HG03196 (cell line): ENCODE data around the gene BET1L.
"Not testable (repeated sequence)": the region's sequence is repeated elsewhere in the genome, so short reads cannot be mapped to it uniquely, and the experiment has no call there.

Experiments
- ATAC-seq: cut with Tn5 transposase; IDR thresholded peaks from one replicate; pipeline ENCODE4 v1.9.1; 2021; ENCODE audit not compliant: unreplicated experiment

BET1L gene

GRCh38 chr11:230431-230830 is 23.2 kb upstream of the BET1L start:
- ATAC-seq, result no peak

DNA sequence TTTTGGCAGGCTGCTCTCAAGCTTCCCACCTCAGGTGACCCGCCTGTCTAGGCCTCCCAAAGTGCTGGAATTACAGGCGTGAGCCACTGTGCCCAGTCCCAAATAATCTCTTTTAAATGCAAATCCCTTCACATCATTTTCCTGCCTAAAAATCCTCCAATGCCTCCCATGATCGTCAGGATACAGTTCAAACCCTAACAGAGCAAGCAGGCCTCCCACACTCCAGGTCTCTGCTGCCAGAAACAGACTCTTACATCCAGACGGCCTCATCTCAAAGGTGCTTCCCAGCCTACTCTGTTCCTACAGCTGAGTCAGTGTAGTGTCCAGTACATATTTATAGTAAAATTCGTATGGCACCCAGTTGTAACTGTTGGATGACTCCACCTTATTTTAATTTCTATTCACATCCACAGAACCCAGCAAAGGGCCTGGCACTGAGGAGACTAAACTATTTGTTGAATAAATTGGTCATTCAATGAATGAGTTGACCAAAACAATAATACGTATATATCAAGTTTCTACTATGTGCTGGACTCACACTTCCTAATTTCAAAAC is 20.7 kb upstream of the BET1L start:
- ATAC-seq, result no peak

DNA sequence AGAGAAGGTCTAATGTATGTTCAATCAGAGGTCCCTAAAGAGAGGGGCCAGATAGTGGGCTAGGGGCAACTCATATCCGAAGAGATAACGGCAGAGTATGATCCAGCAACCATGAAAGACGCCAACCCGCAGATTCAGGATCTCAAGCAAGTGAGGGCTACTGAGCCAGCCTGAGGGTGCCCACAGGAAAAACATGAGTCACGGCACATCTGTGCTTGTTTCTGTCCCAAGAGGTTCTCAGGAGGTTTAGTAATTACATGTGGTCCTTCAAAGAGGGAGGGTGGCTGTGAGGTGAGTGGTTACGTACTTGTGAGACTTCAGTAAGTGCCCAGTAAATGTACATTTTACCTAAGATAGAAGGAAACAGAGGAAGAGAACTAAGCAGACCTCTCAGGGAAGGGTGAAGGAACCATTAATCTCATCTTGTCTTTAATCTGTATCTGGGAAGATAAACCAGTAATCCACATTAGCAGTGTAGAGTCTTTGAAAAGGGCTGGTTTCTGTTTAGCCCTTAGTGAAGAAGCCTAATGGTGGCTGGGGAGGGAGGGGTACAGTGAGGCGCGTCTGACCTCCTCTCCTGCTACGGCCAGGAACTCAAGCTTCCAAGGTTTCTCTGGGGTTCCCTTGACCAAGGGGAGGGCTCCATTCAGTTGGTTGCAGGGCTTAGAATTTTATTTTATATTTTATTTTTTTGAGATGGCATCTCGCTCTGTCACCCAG is 18.7 kb upstream of the BET1L start:
- no peak for ATAC-seq

DNA sequence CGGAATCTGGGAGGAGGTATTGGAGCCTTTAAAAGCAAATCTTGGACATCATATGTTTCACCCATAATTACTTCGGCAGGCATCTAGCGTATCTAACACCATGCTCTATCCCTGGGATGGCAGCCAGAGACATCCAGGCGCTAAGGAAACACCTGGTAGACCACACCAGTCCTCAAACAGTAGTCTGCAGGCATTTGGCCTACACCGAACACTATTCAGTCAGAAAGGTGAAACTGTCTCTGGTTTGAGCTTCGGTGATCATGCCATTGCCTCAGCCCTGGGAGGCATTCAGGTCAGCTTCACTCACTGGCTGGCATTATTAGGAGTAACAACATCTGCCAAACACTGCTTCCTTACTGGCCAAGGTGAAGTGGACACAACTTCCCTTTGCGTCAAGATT is 17.2 kb upstream of the BET1L start:
- no peak for ATAC-seq

- ATAC-seq, result no peak
Observed at GRCh38 chr11:223884-224283, 16.7 kb upstream of the BET1L start.

GRCh38 chr11:223026-223789 is 16.0 kb upstream of the BET1L start:
- ATAC-seq, result no peak

GRCh38 chr11:221998-222789 is 15.0 kb upstream of the BET1L start:
- no peak for ATAC-seq

DNA sequence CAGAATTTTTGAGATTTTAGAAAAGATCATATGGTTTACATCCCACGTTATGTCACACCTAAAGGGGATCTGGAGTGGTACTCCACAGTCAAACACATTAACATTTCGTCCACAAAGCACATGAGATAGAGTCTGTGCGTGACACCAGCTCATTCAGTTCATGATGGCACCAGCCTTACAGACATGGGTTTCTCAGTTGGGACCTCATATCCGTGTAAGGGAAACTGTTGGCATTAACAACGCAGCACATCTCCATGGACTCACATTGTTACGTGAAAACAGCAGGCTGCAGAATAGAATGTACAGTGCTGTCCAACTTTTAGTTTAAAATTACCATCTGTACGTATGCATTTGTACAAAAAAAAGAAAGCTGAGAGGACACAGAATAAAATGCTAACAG is 14.3 kb upstream of the BET1L start:
- no peak for ATAC-seq

GRCh38 chr11:220641-221215 is 13.5 kb upstream of the BET1L start:
- not testable (repeated sequence) for ATAC-seq

GRCh38 chr11:218815-219593 is 11.8 kb upstream of the BET1L start:
- no peak for ATAC-seq

GRCh38 chr11:217704-218103 is 10.5 kb upstream of the BET1L start:
- ATAC-seq, result no peak

DNA sequence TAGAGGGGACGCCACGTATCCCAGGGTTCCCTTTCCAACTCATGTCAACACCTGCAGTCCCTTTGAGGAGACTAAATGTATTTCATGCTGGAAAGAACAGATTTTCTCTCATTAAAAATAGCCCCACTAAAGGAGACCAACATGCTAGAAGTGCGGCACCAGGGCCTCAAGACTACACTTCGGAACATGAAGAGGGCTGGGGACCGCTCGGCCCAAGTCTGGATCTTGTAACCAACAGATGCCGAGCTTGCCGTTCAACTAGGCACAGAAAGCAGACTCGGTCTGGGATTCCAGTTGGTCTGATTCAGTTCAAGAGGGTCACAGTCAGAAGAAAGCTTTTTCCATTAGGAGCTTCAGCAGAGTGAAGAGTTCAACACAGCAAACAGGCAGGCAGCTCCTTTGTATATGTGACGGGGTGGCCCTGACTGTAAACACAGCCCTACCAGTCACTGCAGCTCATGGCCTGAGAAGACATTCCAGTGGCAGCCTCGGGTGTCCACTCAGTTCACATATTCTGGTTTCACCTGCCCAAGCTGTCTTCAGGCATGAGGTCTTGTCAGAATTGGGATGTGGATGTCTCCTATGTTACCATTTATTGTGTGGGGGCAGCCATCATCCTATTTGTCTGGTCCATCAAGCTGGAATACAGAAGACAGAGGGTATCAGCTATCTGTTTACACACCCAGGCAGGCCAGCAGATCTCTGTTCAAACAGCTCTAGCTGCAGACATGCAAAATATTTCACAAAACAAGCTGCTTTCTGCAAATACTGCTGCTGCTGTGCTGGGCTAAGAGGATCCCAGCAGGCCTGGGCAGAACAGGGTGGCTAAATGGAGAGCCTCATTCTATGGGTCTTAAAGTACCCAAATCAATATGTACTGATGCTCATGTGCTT is 9.1 kb upstream of the BET1L start:
- ATAC-seq, result no peak

GRCh38 chr11:215581-216037 is 8.4 kb upstream of the BET1L start:
- ATAC-seq, result no peak

DNA sequence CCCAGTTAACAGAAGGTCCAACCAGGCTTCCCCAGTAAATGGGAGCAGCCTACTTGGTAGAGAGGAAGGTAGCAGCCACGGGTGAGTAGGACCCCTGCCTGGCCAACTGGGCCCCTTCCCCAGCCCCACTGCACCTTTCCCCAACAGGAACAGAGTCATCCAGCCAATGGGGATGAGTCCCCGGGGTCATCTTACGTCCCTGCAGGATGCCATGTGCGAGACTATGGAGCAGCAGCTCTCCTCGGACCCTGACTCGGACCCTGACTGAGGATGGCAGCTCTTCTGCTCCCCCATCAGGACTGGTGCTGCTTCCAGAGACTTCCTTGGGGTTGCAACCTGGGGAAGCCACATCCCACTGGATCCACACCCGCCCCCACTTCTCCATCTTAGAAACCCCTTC is 6.9 kb upstream of the BET1L start:
- ATAC-seq, result no peak

- ATAC-seq, result no peak
Observed at GRCh38 chr11:213111-213510, 5.9 kb upstream of the BET1L start.

GRCh38 chr11:212150-213100 is 5.2 kb upstream of the BET1L start:
- no peak for ATAC-seq

DNA sequence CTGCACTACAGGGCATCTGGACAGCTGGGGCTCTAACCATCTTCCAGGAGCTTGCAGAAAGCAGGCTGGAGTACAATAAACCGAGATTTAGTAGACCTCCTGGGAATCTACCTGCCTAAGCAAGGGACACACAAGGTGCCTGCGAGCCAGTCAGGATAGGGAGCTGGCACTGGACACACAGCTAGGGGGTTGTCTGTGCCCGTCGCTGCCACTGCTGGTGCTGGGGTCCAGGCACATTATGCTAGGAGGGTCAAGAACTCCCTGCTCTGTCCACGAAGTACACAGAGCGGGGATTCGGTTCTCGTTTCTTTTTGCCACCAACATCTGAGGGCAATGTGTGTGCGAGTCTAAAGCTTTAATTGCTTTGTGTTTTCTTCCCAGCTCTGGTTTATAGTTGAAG is 4.5 kb upstream of the BET1L start:
- ATAC-seq, result no peak

- ATAC-seq, result no peak
Observed at GRCh38 chr11:211295-211694, 4.1 kb upstream of the BET1L start.
